Epithelial cell of prostate (primary cell): ENCODE measurements around the gene SLC1A7.

Experiments
- DNase-seq: peaks from one replicate; pipeline ENCODE4 v3.0.0-alpha.2; 2011; ENCODE audit warnings: low read depth, low spot score
- H3K27ac ChIP-seq: fragments of 450-650 bp; 2 replicates; pipeline ENCODE4 v1.5.1; 2017; ENCODE audit warnings: mild to moderate bottlenecking

Gene SLC1A7

DNA sequence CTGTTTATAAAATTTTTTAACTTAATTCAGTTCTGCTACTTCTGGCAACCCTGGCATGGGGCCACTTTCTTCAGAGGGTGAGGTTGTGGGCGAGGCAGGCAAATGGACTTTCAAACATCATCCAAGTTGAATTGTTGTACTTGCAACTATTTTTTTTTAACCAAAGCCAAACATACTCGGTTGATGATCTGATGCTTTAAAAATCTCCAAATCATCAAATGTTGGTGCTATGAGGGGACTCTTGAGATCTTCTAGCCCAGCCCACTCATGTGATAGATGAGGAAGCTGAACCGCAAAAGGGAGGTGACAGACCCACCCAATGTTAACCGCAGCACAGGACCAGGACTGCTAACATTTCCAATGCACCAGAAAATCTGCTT, 6.7 kb downstream of the SLC1A7 start:
- DNase-seq = no peak
- H3K27ac ChIP-seq = no peak overlapping the region

DNA sequence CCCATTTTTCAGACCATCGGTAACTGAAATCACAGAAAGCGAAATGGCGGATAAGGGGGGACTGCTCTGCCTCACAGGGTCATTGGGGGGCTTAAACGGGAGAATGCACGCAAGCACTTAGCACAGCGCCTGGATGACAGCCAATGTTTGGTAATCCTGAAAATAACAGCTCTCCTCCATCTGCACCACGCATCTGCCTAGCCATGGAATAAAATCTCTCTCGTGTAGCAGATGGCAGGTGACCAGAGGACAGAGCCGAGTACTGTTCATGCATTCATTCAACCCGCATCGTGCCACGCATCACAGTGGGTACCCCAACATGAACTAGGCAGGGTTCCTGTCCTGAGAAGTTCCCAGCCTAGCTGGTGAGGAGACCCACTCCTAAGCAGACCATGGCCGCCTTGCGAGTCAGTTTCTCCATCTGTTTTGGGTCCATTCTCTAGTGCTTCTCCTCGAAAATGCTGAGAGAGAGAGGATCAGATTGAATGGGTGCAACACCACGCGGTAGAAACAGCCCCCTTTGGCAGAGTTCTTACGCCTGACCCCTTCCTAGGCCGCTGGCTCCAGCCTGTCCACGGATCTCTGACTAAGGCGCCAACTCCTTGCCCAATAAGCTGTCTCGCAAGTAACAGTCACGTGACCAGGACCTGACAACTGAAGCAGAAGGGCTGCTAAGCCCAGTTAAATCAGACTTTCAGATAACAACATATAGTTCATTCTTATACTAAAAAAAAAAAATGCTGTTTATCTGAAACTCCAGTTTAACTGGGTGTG, 7.3 kb downstream of the SLC1A7 start:
- H3K27ac ChIP-seq = no peak overlapping the region
- no peak for DNase-seq

DNA sequence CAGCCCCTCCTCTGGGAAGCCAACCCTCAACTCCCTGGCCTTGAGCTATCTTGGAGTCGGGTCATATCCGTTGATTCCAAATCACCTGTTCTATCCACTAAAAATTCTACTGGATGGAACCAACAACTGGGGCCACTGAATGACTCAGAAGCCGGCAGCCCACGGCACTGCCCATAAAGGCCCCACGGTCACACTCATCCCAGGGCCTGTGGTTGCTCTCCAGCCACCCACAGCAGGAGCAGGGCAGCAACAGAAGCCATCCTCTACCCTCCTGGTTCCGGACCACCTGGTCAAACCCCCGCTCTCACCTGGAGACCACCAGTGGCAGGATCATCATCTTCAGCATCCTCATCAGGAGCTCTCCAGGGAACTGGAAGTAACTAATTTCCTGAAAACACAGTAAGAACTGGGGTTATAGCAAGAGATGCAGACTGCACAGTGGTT, 8.4 kb downstream of the SLC1A7 start:
- no peak for DNase-seq
- no peak overlapping the region for H3K27ac ChIP-seq

DNA sequence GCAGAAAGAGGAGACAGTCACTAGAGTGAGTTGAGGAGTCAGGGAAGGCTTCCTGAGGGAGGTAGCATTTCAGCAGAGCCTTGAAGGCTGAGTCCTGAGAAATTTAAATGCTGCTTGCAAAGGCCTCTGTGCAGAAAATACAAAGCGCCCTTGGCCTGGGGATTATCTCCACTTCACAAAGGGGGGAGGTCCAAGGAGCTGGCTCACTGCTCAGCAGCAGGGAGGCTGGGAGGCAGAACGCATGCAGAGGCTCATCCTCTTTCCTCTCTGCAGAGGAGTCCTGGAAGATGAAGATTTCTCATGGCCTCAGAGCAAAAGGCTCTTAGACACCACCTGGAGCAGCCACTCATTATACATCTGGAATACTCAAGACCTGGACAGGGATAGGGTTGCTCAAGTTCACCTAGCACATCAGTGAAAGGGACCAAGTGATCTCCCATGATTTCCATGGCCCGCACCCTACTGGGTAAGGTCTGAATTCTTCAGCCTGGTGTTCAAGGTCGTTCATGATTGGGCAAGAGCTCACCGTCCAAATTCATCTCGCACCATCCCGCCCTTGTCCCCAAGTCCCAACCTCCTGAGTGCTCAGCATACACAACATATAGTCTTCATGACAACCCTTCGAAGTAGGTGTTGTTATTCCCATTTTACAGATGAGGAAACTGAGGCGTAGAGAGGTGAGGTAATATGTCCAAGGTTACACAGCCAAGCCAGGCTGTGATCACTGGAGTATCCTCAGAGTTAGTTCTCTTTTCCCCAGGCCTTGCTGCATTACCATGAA, 9.0 kb downstream of the SLC1A7 start:
- DNase-seq = no peak

DNA sequence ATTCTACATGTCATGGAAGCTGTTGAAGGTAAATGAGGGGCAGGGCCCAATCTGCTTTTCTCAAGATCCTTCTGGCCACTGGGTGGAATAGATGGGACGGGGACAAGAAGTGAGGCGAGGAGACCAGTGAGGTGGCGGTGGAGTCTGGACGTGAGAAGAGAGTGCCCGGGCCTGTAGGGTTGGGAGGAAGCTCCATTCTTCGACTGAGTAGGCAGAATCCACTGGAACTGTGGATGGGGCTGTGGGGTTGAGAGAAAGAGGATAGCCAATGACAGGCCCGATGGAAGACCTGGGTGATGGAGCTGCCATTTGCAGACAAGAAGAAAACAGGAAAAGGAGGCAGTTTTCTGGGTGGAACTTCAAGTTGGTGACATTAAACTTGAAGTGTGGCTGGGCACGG, 10.3 kb downstream of the SLC1A7 start:
- no peak overlapping the region for H3K27ac ChIP-seq
- no peak for DNase-seq

More for the DNA sequence above, 9.0 kb downstream of the SLC1A7 start:
- no peak overlapping the region for H3K27ac ChIP-seq

DNA sequence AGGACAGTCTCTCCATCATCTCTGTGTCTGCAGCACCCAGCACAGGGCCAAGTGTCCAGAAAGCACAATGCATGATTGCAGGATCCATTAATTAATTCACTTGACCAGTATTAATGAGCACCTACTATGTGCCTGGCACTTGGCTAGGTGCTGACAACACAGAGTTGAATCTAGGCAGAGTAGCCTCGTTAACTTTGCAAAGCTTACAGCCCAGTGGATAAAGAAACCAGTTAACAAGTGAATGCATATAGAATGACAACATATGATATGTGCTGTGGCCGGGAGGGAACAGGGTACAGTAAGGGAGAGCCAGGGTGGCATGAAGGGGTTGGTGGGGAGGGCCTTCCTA, 10.9 kb downstream of the SLC1A7 start:
- no peak for DNase-seq
- H3K27ac ChIP-seq = no peak overlapping the region

DNA sequence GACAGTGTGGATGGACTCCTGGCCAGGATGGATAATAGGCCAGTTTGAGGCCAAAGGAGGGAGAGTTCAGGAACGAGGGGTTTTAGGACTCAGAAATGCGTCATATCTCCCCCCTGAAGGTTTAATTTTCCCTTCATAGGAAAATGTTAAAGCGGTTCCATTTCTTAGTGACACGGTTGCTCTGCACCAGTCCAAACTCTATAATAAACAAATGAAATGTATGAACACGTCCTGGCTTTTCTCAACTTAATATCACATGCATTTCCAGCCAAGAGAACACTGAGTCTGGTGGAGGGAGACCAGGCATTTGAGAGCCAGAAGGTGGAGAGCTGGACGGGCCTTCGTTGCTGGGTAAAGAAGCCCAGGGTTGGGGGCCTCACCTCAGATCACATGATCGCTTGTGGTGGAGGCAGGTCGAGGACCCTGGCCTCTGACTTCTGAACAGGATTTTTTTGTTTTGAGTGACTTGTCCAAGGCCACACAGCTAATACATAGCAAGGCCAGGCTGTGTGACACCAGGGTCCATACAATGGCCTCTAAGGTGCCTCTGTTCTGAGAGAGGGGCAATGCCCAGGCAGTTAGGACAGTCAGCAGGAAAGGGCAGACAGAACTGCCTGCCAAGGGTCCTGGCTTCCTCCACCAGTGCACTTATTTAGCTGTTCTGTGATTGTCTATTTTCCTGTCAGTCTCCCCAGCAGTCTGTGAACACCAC, 11.4 kb downstream of the SLC1A7 start:
- DNase-seq = no peak
- no peak overlapping the region for H3K27ac ChIP-seq

DNA sequence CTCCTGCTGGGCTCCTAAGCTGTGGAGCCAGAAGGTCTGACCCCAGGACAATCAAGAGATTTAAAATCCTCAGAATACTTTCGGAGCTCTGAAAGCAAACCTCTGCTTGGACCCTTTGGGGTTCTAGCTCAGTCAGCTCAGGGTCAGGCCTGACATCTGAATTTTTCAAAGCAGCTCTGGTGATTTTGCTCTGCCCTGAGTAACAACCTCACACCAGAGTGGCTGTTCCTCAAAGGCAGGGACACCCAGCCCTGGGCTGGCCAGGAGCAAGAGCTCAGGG, 11.9 kb downstream of the SLC1A7 start:
- H3K27ac ChIP-seq = no peak overlapping the region
- DNase-seq = no peak

DNA sequence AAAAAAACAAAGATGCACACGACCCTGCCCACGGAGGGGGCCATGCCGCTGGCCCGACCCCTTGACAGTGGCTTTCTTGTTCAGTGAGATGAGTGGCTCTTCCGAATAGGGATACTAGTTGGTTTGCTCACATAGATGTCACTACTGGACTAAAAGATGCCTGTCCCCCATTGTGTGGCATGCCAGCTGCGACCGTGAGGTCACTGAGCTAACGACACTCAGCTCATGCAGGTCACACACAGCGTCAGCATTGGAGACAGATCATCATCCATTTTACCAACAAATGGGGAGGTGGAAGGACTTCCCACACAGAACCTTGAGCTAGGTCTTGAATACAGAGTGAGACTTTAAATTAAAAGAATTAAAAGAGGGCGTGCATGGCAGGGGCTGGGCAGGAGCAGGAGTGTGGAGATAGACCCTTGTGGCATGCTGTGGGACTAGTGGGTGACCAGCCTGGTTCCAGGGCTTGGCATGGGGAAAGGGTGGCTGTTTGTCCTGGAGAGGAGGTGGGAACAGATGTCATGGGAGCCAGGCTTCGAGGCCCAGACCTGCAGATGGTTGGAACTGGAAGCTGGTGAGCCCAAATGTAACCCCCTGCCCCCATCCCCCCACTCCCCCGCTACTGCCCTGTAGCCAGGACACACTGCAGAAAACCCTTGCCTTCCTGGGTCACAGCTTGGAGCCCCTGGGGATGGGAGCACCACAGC, 12.4 kb downstream of the SLC1A7 start:
- no peak for DNase-seq
- no peak overlapping the region for H3K27ac ChIP-seq

DNA sequence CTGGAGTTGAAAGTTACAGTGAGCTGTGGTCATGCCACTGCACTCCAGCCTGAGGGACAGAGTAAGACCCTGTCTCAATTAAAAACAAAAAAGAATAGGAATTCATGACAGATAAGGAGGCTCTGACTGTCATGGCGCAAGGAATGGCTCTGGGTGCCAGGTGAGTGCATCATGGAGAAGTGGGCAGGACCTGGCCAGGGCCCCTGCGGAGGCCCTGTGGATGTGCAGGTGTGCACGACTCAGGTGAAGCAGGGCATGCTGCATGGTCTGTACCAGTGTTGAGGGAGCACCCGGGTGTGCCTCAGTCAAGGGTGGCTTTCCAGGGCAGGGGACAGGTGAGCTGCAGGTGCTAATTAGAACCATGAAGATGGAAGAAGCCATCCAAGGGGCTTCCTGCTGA, 14.0 kb downstream of the SLC1A7 start:
- no peak for DNase-seq
- H3K27ac ChIP-seq = no peak overlapping the region

DNA sequence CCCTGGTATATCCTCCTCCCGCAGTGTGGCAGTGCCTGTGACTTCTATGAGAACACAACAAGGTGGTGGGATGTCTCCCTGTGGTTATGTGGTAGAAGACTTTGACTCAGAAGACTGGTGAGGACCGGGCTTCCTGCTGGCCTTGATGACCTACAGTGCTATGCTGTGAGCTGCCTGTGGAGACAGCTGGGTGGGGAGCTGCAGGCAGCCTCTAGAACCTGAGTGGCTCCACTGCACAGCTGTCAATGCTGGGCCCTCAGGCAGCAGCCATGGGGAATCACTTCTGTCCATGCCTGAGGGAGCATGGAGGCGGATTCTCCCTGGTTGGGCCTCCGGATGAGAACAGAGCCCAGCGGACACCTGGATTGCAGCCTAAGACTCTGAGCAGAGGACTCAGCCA, 14.9 kb downstream of the SLC1A7 start:
- no peak overlapping the region for H3K27ac ChIP-seq
- DNase-seq = no peak

DNA sequence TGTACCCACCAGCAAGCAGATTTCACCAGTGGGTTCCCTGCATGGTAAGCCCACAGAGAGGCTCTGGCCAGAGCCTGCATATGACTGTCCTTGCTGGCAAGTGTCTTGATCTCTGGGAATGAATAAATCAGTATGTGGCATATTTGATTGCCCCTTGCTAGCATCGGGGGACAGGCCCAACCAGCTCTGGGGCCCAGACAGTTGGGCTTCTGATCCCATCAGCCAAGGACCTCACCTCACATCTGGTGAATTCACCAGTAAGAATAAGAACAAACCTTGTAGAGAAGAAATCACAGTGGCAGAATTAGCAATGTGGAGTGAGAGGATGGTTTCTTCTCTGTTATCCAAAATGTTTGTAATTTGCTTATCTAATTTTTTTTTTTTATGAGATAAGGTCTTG, 15.9 kb downstream of the SLC1A7 start:
- DNase-seq = no peak
- no peak overlapping the region for H3K27ac ChIP-seq

DNA sequence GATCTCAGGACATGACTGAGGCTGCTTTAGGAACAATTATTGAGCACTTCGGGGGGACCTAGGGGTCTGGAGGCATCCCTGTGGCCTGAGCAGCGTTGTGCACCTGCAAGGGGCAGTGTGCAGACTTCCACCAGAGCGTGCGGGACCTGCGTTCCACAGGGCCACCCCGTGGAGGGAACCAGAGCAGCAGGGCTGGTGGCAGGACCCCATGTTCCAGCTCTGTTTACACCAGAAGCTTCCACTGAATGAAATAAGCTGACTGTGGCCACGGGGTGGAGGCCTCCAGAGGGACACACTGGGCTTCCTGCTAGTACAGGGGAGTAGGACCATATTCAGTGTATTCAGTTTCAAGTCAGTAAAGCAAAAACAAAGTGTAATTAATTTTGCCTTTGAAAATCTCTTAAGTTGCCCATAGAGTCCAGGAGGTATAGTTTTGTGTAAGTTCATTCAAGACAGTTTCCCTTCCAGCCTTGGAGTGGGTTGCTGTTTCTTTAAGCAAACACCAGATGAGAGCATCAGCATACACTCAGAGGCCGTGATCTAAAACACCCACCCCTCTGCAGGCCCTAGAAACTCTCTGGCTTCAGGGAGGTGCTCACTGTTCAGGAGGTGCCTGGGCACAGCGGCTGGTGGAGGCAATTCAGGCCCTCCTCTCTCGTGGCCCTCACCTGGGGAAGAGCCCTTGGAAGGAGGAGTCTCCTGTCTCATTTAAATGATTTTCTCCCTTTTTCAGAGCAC, 16.6 kb downstream of the SLC1A7 start:
- H3K27ac ChIP-seq = no peak overlapping the region
- DNase-seq = no peak

DNA sequence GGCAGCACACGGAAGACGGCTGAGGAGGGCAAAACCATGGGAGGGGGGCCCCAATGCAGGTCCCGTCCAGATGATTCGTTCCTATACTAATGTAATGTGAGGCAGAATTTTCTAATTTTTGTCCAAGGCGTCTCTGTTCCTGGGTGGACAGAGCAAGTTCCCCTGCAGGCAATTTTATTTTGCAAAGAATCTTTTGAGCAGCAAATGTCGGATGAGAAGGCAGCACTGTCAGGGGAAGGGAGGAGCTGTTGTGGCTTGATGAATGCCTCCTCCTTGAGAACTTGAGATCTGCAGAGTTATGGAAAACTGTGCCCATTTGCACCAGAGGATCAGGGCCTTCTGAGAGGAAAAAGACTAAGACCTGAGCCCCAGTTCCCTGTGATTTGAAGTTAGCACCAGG, 17.3 kb downstream of the SLC1A7 start:
- H3K27ac ChIP-seq = no peak overlapping the region
- no peak for DNase-seq

DNA sequence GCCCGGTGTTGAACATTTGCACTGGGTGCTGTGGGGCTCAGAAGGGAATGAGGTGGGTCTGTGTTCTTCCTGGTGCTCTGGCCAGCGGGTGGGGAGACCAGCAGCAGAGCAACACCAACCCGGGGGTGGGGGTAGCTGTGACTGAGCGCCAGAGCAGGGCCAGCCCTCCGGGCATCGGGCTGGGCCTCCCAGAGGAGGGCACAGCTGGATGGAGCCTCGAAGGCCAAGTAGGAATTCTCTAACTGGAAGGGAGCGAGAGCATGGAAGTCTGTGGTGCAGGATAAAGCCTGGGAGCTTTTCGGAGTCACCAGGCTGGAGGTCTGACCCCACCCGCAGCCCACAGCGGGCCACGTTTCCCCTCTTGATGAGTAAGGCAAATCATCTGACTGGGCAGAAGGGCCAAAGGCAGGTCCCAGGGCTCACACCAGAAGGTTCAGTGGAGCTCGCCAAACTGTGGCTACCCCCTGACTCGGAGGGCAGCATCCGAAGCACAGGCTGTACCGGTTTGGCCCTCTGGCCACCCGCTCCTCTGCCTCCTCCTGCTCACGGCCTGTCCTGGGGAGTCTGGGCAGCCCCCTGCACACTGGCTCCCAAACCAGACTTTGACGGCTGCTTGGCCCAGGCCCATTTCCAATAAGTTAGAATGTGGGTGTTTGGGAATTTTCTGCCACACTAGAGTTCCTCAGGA, 18.8 kb downstream of the SLC1A7 start:
- DNase-seq = no peak
- no peak overlapping the region for H3K27ac ChIP-seq

DNA sequence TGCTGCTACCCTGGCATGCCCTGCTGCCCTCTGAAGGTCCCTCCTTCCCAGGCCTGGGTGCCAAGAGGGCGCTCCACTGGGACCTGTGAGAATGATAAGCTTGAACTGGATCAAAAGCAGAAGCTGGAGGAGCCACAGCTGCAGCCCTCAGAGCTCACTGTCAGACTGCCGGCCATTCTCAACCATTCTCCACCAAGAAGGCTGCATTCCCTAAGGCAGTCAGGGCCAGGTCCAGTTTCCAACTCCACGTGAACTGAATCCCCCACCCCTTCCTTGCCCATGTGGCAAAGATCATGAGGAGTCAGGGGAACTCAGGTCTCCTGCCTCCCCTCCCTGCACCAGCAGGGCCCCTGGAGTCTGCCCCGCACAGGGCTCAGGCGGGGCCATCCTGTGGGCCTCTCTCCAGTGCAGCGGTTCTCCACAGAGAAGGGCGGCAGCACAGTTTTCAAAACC, 19.5 kb downstream of the SLC1A7 start:
- DNase-seq = no peak
- no peak overlapping the region for H3K27ac ChIP-seq

DNA sequence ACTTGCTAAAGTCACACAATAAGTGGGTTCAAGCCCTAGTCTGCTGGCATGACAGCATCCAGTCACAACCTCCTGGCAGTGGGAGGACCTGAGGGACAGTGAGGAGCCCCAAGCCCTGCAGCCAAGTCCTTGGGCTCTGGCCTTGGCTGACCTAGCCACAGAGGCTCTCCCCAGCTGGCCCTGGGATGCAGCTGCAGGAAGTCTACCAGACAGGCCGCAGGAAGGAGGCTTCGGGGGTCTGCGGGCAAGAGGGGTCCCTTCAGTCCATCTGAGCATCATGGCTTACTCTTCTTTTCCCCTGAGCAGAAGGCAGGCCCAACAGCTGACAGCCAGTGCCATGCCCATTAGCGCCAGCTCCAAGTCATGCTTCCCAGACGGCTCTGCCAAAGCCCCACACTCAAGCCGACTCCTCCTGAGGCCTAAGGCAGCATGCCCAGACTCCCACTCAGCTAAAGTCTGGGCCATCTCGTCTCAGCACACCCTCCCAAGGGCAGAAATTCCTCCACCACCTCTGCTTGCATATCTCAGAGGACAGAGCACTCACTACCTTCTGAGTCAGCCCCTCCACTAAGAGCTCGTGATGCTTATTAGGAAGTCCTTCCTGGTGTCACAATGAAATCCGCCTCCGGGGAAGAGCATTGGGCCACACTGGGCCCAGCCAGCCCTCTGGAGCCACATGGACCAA, 20.1 kb downstream of the SLC1A7 start:
- DNase-seq = no peak
- no peak overlapping the region for H3K27ac ChIP-seq

DNA sequence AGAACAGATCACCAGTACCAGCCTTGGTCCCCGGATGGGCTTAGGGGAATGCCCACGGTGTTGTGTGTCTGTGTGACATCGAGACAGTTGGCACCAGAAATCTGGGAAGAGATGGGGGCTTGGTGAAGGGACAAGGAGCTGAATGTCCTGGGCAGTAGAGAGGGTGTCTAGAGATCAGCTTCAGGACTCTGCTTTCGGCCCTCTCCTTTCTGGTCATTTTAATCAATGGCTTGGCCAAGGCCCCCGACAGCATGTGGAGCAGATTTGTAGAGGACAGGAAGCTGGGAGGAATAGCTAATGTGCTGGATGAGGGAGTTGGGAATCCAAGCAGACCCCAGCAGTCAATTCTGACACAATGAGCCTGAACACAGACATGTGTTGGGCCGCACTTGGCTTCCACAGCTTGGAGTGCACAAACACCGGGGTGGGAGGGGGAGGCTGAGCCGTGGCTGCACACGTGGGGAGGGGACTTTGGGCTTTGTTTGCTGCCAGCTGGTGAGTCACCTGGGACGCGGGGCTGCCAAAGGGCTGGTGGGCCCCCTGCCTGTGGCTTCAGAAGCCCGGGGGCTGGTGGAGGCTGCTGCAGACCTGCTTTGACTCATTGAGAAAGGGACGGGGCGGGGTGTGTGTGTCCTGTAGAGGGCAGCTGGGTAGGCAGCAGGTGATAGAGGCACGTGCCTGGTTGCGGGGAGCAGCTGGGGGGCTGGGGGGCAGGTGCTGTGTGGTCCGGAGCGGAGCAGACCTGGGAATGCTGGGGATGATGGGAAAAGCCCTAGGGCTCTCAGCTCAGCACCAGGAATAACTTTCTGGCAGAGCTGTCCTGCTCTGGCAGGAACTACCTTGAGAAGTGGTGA, 20.9 kb downstream of the SLC1A7 start:
- H3K27ac ChIP-seq = no peak overlapping the region
- DNase-seq = no peak
